GM18907 (cell line): ENCODE results near the gene GATM.
A peak's percentile ranks its signal among the peaks of the same experiment; 100 is the strongest.
"Not testable (repeated sequence)": the region's sequence is repeated elsewhere in the genome, so short reads cannot be mapped to it uniquely, and the experiment has no call there.

Experiments
- ATAC-seq: cut with Tn5 transposase; IDR thresholded peaks from one replicate; pipeline ENCODE4 v1.9.1; 2021; ENCODE audit warnings: mild to moderate bottlenecking, moderate library complexity; ENCODE audit not compliant: unreplicated experiment

Gene GATM

GRCh38 chr15:45389351-45389750 lies 11.0 kb upstream of the GATM start:
- no peak for ATAC-seq

GRCh38 chr15:45387380-45388007 lies 9.2 kb upstream of the GATM start:
- no peak for ATAC-seq

GRCh38 chr15:45386974-45387373 lies 8.6 kb upstream of the GATM start:
- no peak for ATAC-seq

- ATAC-seq, result no peak
Measured at GRCh38 chr15:45386420-45386819, 8.1 kb upstream of the GATM start.

- ATAC-seq, result no peak
Measured at GRCh38 chr15:45385590-45385989, 7.2 kb upstream of the GATM start.

- no peak for ATAC-seq
Measured at GRCh38 chr15:45384700-45385099, 6.4 kb upstream of the GATM start.

GRCh38 chr15:45378913-45379262 lies 544 bp upstream of the GATM start:
- no peak for ATAC-seq

- peak; percentile 38 for ATAC-seq
Measured at GRCh38 chr15:45377609-45378148, 665 bp downstream of the GATM start.

GRCh38 chr15:45376967-45377608 lies 1.3 kb downstream of the GATM start:
- ATAC-seq, result no peak

GRCh38 chr15:45376300-45376928 lies 1.9 kb downstream of the GATM start:
- ATAC-seq, result no peak

- ATAC-seq, result no peak
Measured at GRCh38 chr15:45375836-45376235, 2.5 kb downstream of the GATM start.

GRCh38 chr15:45373976-45374375 lies 4.4 kb downstream of the GATM start:
- no peak for ATAC-seq

GRCh38 chr15:45372041-45372995 lies 6.0 kb downstream of the GATM start:
- ATAC-seq, result no peak

GRCh38 chr15:45371546-45371945 lies 6.8 kb downstream of the GATM start:
- no peak for ATAC-seq

GRCh38 chr15:45370042-45370441 lies 8.3 kb downstream of the GATM start:
- ATAC-seq, result not testable (repeated sequence)

GRCh38 chr15:45367222-45367621 lies 11.1 kb downstream of the GATM start:
- not testable (repeated sequence) for ATAC-seq

- no peak for ATAC-seq
Measured at GRCh38 chr15:45364271-45364670, 14.1 kb downstream of the GATM start.

GRCh38 chr15:45363801-45364200 lies 14.5 kb downstream of the GATM start:
- no peak for ATAC-seq

GRCh38 chr15:45363334-45363733 lies 15.0 kb downstream of the GATM start:
- no peak for ATAC-seq

- ATAC-seq, result no peak
Measured at GRCh38 chr15:45362419-45362818, 15.9 kb downstream of the GATM start.

GRCh38 chr15:45361878-45362277 lies 16.5 kb downstream of the GATM start:
- ATAC-seq, result no peak
